Esophagus (tissue), 2 donors: ENCODE measurements around the gene DRC7. TPM values are rescaled to one million over a fixed set of nuclear protein-coding genes. Genes with fewer than 3 reads are reported as not detected.
"Not testable (repeated sequence)": the region's sequence is repeated elsewhere in the genome, so short reads cannot be mapped to it uniquely, and the experiment has no call there.

ENCODE experiments used
- H3K27ac ChIP-seq, 2 donors: one replicate each; pipeline ENCODE4 v1.5.1; 2013; ENCODE audit warnings: low read depth in 2 of 2, mild to moderate bottlenecking in 2 of 2, inconsistent platforms in 1 of 2, low read length in 1 of 2, moderate library complexity in 1 of 2
- H3K27me3 ChIP-seq, 2 donors: one replicate each; pipeline ENCODE4 v1.6.1; 2013; ENCODE audit warnings: low read length in 2 of 2, control low read depth in 1 of 2, mild to moderate bottlenecking in 1 of 2; ENCODE audit not compliant: insufficient read depth in 2 of 2, control insufficient read depth in 1 of 2
- H3K36me3 ChIP-seq, 2 donors: one replicate each; pipeline ENCODE4 v1.6.1; 2013; ENCODE audit warnings: low read length in 1 of 2; ENCODE audit not compliant: control insufficient read depth in 2 of 2, insufficient read depth in 2 of 2
- H3K4me1 ChIP-seq, 2 donors: one replicate each; pipeline ENCODE4 v1.6.1; 2013; ENCODE audit warnings: low read length in 1 of 2; ENCODE audit not compliant: control insufficient read depth in 2 of 2, insufficient read depth in 2 of 2
- H3K4me3 ChIP-seq, 2 donors: one replicate each; pipeline ENCODE4 v1.5.1; 2013; ENCODE audit warnings: low read length in 2 of 2, mild to moderate bottlenecking in 2 of 2, low read depth in 1 of 2, moderate library complexity in 1 of 2
- H3K9me3 ChIP-seq, 2 donors: one replicate each; pipeline ENCODE4 v1.6.1; 2013; ENCODE audit warnings: mild to moderate bottlenecking in 2 of 2, low read depth in 1 of 2, low read length in 1 of 2, moderate library complexity in 1 of 2; ENCODE audit not compliant: control insufficient read depth in 2 of 2, insufficient read depth in 1 of 2
- WGBS, 2 donors: extraction: QIAGEN DNeasy Blood & Tissue Kit; methylation state at CpG; one replicate each; pipeline ENCODE4 v1.1.7; 2013; 5-methylcytosine and 5-hydroxymethylcytosine counted together
- polyA plus RNA-seq, 2 donors: library from polyadenylated mRNA; stranded (reverse); fragments of 200-250 nt; gene quantifications; one replicate each; pipeline ENCODE4 v1.2.3, GENCODE V29; 2013
- donor health status: healthy with polysubstance abuse.
- donor health status: Bipolar disorder and iron deficiency.

The DRC7 gene
- polyA plus RNA-seq, 2 donors = not detected

DNA sequence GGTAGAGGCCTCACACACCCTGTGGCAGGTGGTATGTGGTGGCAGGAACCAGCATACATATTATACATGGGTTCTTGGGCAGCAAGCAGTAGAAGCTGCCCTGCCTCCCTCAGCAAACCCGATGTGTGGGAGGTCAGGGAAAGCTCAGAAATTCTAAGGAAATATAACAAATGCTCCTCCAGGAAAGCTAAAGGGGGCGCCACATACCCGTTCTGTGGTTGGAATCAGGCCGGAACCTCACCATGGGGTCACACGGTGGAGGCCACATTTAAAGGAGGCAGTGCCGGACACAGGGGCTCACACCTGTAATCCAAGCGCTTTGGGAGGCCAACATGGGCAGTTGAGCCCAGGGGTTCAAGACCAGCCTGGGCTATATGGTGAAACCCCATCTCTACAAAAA lies 28.6 kb downstream of the DRC7 start:
- WGBS, 2 donors = 78 to 84% methylated on average over 7 of the region's 7 CpGs
- H3K9me3 ChIP-seq = no peaks in the 10 kb centered on the region
- no peak overlapping the region for H3K4me3 ChIP-seq
- H3K4me1 ChIP-seq = no peaks in the 10 kb centered on the region
- no peaks in the 10 kb centered on the region for H3K27me3 ChIP-seq
- no peaks in the 10 kb centered on the region for H3K36me3 ChIP-seq
- no peak overlapping the region for H3K27ac ChIP-seq

DNA sequence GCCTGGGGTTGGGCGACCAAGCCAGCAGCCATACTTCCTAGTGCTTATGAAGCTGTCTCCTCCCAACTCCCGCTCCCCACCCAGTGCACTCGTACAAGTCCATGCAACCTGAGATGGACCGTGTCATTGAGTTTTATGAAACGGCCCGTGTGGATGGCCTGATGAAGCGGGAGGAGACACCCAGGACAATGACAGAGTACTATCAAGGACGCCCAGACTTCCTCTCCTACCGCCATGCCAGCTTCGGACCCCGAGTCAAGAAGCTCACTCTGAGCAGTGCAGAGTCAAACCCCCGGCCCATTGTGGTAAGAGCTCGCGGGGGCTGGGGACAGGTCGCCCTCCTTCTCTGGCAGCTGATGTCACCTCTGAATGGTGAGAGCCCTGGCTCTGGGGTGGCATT lies 29.9 kb downstream of the DRC7 start:
- no peak overlapping the region for H3K4me3 ChIP-seq
- 86 to 88% methylated on average over 15 of the region's 15 CpGs for WGBS, 2 donors
- H3K27me3 ChIP-seq = no peaks in the 10 kb centered on the region
- no peaks in the 10 kb centered on the region for H3K9me3 ChIP-seq
- H3K4me1 ChIP-seq = no peaks in the 10 kb centered on the region
- H3K27ac ChIP-seq = no peak overlapping the region
- H3K36me3 ChIP-seq = no peaks in the 10 kb centered on the region

DNA sequence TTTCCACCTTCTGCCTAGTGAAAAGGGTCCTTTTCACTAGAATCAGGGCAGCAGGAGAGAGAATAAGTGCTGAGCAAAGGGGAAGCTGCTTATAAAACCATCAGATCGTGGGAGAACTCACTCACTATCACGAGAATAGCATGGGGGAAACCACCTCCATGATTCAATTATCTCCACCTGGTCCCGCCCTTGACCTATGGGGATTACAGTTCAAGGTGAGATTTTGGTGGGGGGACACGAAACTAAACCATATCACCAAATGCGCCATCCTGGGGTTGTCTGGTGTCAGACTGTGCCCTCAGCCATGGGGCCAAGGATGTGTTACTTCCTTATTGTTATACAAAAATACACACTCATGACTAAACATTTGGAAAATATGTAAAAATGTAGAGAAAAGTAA lies 30.5 kb downstream of the DRC7 start:
- H3K27ac ChIP-seq = no peak overlapping the region
- no peaks in the 10 kb centered on the region for H3K27me3 ChIP-seq
- H3K4me3 ChIP-seq = no peak overlapping the region
- H3K9me3 ChIP-seq = no peaks in the 10 kb centered on the region
- H3K4me1 ChIP-seq = no peaks in the 10 kb centered on the region
- no peaks in the 10 kb centered on the region for H3K36me3 ChIP-seq
- WGBS, 2 donors = 59 to 70% methylated on average over 5 of the region's 5 CpGs

DNA sequence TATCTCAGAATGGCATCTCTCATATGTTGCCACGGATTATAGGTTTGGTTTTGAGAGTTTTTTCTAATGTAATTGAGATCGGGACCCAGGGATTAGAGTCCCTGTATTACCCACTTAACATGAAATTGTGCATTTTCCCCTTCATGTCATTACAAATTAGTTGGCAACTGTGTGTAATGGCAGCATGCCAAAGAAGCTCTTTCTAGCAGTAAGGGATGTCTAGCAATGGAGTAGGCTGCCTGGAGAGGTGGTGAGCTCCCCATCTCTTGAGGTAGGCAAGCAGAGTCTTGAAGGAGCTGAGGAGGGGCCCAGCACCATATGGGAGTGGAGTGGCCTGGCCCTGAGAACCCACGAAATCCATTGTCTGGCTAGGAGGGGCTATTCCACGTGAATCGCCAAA lies 30.9 kb downstream of the DRC7 start:
- no peak overlapping the region for H3K4me3 ChIP-seq
- H3K4me1 ChIP-seq = no peaks in the 10 kb centered on the region
- H3K27me3 ChIP-seq = no peaks in the 10 kb centered on the region
- no peaks in the 10 kb centered on the region for H3K36me3 ChIP-seq
- 66 to 71% methylated on average over 5 of the region's 5 CpGs for WGBS, 2 donors
- no peak overlapping the region for H3K27ac ChIP-seq
- H3K9me3 ChIP-seq = no peaks in the 10 kb centered on the region

DNA sequence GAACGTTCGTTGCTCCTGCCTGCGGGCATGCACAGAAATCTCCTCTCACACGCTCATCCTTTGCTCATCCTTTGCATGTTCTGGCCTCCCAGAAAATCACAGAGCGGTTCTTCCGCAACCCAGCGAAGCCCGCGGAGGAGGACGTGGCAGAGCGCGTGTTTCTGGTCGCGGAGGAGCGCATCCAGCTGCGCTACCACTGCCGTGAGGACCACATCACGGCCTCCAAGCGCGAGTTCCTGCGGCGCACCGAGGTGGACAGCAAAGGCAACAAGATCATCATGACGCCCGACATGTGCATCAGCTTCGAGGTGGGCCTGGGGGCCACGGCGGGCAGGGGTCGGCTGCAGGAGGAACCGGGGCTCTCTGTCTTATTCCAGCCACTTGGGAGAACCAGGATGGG lies 31.4 kb downstream of the DRC7 start:
- 92 to 94% methylated on average over 29 to 30 of the region's 30 CpGs for WGBS, 2 donors
- no peaks in the 10 kb centered on the region for H3K9me3 ChIP-seq

DNA sequence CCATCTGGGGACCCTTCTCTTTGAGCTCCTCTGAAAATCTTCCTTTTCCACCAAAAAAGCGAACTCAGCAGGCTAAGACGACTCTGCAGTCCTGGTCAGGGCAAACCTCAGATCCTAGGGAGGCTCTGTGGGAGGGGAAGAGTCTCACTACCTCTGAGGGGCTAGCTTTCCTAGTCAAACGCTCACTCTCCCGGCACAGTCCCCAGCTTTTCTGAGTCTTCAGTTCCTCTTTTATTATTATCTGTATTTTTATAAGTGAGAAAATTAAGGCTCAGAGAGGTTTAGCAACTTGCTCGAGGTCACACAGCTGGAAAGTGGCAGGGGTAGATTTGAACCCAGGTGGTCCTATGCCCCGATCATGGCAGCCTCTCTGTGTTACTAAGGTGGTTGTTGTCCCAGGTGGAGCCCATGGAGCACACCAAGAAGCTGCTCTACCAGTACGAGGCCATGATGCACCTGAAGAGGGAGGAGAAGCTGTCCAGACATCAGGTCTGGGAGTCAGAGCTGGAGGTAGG lies 31.9 kb downstream of the DRC7 start:
- H3K27me3 ChIP-seq = no peaks in the 10 kb centered on the region
- no peaks in the 10 kb centered on the region for H3K36me3 ChIP-seq
- no peak overlapping the region for H3K4me3 ChIP-seq
- no peaks in the 10 kb centered on the region for H3K9me3 ChIP-seq
- no peak overlapping the region for H3K27ac ChIP-seq
- 79 to 81% methylated on average over 7 of the region's 7 CpGs for WGBS, 2 donors
- no peaks in the 10 kb centered on the region for H3K4me1 ChIP-seq

More for the DNA sequence above, 31.4 kb downstream of the DRC7 start:
- Histone ChIP-seq H3K27ac (no peak overlapping the region), H3K27me3 (no peaks in the 10 kb centered on the region), H3K4me1 (no peaks in the 10 kb centered on the region), H3K36me3 (no peaks in the 10 kb centered on the region), H3K4me3 (no peak overlapping the region)

DNA sequence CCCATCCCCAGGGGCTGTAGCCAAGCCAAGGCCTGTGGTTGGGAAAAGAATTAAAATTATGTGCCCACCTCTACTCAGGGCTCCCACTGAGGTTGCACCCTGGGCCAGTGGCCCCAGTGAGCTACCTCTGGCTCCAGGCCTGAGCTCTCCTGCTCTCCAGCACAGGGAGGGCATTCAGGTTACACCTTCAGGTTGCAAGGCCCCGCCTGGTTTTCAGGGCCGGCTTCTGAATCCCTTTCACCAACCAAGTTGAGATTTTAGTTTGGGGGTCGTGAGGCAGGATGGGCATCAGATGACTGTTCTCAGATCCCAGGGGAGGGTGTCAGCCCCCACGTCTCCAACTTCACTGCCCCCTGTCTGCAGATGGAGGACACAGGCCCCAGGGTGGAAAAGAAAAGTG lies 33.0 kb downstream of the DRC7 start:
- Histone ChIP-seq H3K4me1 (no peaks in the 10 kb centered on the region), H3K4me3 (no peak overlapping the region), H3K27ac (no peak overlapping the region), H3K27me3 (no peaks in the 10 kb centered on the region), H3K9me3 (no peaks in the 10 kb centered on the region), H3K36me3 (no peaks in the 10 kb centered on the region)
- 65 to 70% methylated on average over 4 of the region's 4 CpGs for WGBS, 2 donors

DNA sequence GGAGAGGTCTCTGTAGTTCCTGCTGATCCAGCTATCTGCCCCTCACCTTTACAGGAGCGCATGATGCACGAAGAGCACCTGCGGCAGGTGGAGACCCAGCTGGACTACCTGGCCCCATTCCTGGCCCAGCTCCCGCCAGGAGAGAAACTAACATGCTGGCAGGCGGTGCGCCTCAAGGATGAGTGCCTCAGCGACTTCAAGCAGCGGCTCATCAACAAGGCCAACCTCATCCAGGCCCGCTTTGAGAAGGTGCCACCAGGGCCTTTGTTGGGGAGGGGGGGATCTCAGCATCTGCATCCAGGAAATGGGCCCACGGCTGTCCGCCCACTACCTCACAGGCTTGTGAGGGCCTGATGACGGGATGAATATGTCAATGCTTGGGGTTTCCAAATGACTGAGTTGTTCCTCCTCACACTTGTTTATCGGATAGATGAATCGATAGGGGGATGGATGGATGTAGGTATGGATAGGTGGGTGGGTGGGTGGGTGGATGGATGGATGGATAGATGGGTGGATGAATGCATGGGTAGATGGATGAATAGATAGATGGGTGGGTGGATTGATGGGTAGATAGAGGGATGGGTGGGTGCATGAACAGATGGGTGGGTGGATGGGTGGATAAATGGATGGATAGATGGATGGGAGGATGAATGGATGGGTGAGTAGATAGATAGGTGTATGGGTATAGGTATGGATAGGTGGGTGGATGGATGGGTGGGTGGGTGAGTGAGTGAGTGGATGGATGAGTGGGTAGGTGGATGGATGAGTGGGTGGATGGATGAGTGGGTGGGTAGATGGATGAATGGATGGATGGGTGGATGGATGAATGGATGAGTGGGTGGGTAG lies 34.0 kb downstream of the DRC7 start:
- Histone ChIP-seq H3K27ac (no peak overlapping the region), H3K4me3 (no peak overlapping the region), H3K36me3 (no peaks in the 10 kb centered on the region), H3K27me3 (no peaks in the 10 kb centered on the region), H3K4me1 (no peaks in the 10 kb centered on the region), H3K9me3 (no peaks in the 10 kb centered on the region)
- 95 to 96% methylated on average over 14 of the region's 14 CpGs for WGBS, 2 donors

DNA sequence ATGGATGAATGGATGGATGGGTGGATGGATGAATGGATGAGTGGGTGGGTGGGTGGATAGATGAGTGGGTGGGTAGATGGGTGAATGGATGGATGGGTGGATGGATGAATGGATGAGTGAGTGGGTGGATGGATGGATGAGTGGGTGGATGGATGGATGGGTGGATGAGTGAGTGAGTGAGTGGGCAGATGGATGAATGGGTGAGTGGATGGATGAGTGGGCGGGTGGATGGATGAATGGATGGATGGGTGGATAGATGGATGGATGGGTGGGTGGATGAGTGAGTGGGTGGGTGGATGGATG lies 34.5 kb downstream of the DRC7 start:
- Histone ChIP-seq H3K27me3 (no peaks in the 10 kb centered on the region), H3K4me1 (no peaks in the 10 kb centered on the region), H3K36me3 (no peaks in the 10 kb centered on the region), H3K27ac (no peak overlapping the region), H3K9me3 (no peaks in the 10 kb centered on the region), H3K4me3 (no peak overlapping the region)
- WGBS, 2 donors = 86 to 98% methylated on average over 1 of the region's 1 CpG

DNA sequence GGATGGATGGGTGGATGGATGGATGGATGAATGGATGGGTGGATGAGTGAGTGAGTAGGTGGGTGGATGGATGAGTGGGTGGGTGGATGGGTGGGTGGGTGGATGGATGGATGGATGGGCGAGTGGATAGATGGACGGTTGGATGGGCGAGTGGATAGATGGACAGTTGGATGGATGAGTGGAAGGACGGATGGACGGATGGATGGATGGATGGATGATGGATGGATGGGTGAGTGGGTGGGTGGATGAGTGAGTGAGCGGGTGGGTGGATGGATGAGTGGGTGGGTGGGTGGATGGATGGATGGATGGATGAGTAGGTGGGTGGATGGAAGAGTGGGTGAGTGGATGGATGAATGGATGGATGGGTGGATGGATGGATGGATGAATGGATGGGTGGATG lies 35.2 kb downstream of the DRC7 start:
- not testable (repeated sequence) for H3K4me1 ChIP-seq, H3K9me3 ChIP-seq, H3K27me3 ChIP-seq, H3K27ac ChIP-seq, H3K4me3 ChIP-seq, H3K36me3 ChIP-seq
- 95 to 96% methylated on average over 6 of the region's 6 CpGs for WGBS, 2 donors
